A549 (cell line): ENCODE data around the gene NTNG2. TPM values are rescaled to one million over a fixed set of nuclear protein-coding genes. Genes with fewer than 3 reads are reported as not detected.

Experiments
- ATAC-seq, 2 experiments: fragments of 200-7000 bp in 1 of 2; fragments of >200 bp in 1 of 2; cut with Nextera tagmentation in 1 of 2; cut with Tn5 transposase in 1 of 2; 3 replicates each; pipeline versions ENCODE4 v1.8.0 to v1.9.1; 2018 to 2020; ENCODE audit warnings: mild to moderate bottlenecking in 1 of 2, moderate library complexity in 1 of 2
- CTCF ChIA-PET: fragments of 300-600 bp; sonication (Branson Sonifier 250); formaldehyde crosslinking; extraction: SDS; loops from one replicate; lab custom pipeline; 2021; ENCODE audit warnings: antibody characterized with exemption, inconsistent platforms; lab: Yijun Ruan, JAX
- POLR2A ChIA-PET: fragments of 350-600 bp; formaldehyde crosslinking; extraction: SDS; loops from one replicate; lab custom pipeline; 2021; ENCODE audit warnings: antibody characterized with exemption, inconsistent platforms; lab: Yijun Ruan, JAX
- DNase-seq, 2 experiments: peaks; one replicate each; pipeline versions ENCODE4 v3.0.0 to v3.0.0-alpha.2; 2011 to 2016; ENCODE audit warnings: low read depth in 1 of 2, low spot score in 1 of 2
- FAIRE-seq: peaks from 2 replicates; lab custom pipeline; 2011; peaks lifted over from hg19 to GRCh38; lab: Jason Lieb, UNC
- H3K27ac ChIP-seq, 2 experiments: fragments of >200 bp; sonication (Bioruptor Twin); formaldehyde crosslinking; 3 replicates each; pipeline ENCODE4 v1.5.1; 2016 to 2017
- H3K4me1 ChIP-seq: fragments of >200 bp; sonication (Bioruptor Twin); formaldehyde crosslinking; 3 replicates; pipeline ENCODE4 v1.6.1; 2016
- H3K4me2 ChIP-seq: fragments of >200 bp; sonication (Bioruptor Twin); formaldehyde crosslinking; 3 replicates; pipeline ENCODE4 v1.6.1; 2016
- H3K4me3 ChIP-seq: fragments of >200 bp; sonication (Bioruptor Twin); formaldehyde crosslinking; 3 replicates; pipeline ENCODE4 v1.5.1; 2016
- H3K9me3 ChIP-seq: fragments of >200 bp; sonication (Bioruptor Twin); formaldehyde crosslinking; 3 replicates; pipeline ENCODE4 v1.6.1; 2016
- CEBPB ChIP-seq, 2 experiments: fragments of >200 bp in 1 of 2; sonication (Bioruptor Twin) in 1 of 2; formaldehyde crosslinking in 1 of 2; IDR thresholded peaks; 2 replicates each; pipeline ENCODE4 v1.6.1; 2012 to 2016
- FOSL2 ChIP-seq, 2 experiments: fragments of 450-650 bp in 1 of 2; fragments of >200 bp in 1 of 2; sonication (Bioruptor Twin) in 1 of 2; formaldehyde crosslinking; IDR thresholded peaks; 2 replicates each; pipeline versions ENCODE4 v1.5.0 to v1.6.1; 2016 to 2020; ENCODE audit warnings: mild to moderate bottlenecking in 1 of 2, moderate library complexity in 1 of 2
- FOXS1 ChIP-seq: fragments of 250-450 bp; sonication (Bioruptor Pico); IDR thresholded peaks from 2 replicates; pipeline ENCODE4 v1.5.0; 2020; ENCODE audit warnings: mild to moderate bottlenecking, moderate library complexity
- HDAC2 ChIP-seq: fragments of 200-600 bp; sonication (generic); IDR thresholded peaks from 2 replicates; pipeline ENCODE4 v1.6.1; 2016
- HOXB13 ChIP-seq: fragments of 250-450 bp; sonication (Bioruptor Pico); IDR thresholded peaks from 2 replicates; pipeline ENCODE4 v1.5.0; 2020; ENCODE audit warnings: low read depth, mild to moderate bottlenecking, moderate library complexity
- MAFK ChIP-seq: fragments of 450-650 bp; IDR thresholded peaks from 2 replicates; pipeline ENCODE4 v1.6.1; 2014; ENCODE audit not compliant: partially characterized antibody
- NPAS2 ChIP-seq: fragments of 250-450 bp; sonication (Bioruptor Pico); IDR thresholded peaks from 2 replicates; pipeline ENCODE4 v1.8.0; 2022; ENCODE audit warnings: mild to moderate bottlenecking, moderate library complexity, borderline replicate concordance
- PHF8 ChIP-seq: fragments of 200-600 bp; sonication (generic); IDR thresholded peaks from 2 replicates; pipeline ENCODE4 v1.6.1; 2016; ENCODE audit warnings: low read depth, mild to moderate bottlenecking, antibody characterized with exemption, moderate library complexity, borderline replicate concordance
- RAD21 ChIP-seq, 2 experiments: fragments of >200 bp in 1 of 2; sonication (Bioruptor Twin) in 1 of 2; formaldehyde crosslinking in 1 of 2; IDR thresholded peaks in 1 of 2; conservative IDR thresholded peaks in 1 of 2; 2 replicates in 1 of 2; 3 replicates in 1 of 2; pipeline ENCODE4 v1.6.1; 2012 to 2018; ENCODE audit warnings: inconsistent platforms in 1 of 2
- RCOR1 ChIP-seq: fragments of 150-350 bp; IDR thresholded peaks from 2 replicates; pipeline ENCODE4 v1.6.1; 2014; ENCODE audit warnings: antibody characterized with exemption, low read length, low read depth
- REST ChIP-seq: fragments of 200-600 bp; sonication (generic); IDR thresholded peaks from 2 replicates; pipeline ENCODE4 v1.6.1; 2016; ENCODE audit warnings: antibody characterized with exemption, mild to moderate bottlenecking, moderate library complexity
- ZFP36 ChIP-seq: fragments of 450-650 bp; IDR thresholded peaks from 2 replicates; pipeline ENCODE4 v1.6.1; 2014; ENCODE audit warnings: borderline replicate concordance; ENCODE audit not compliant: partially characterized antibody
- ZSCAN20 ChIP-seq: fragments of 250-450 bp; sonication (Bioruptor Pico); IDR thresholded peaks from 2 replicates; pipeline ENCODE4 v1.8.0; 2022; ENCODE audit warnings: mild to moderate bottlenecking, moderate library complexity
- WGBS: methylation state at CpG from one replicate; pipeline ENCODE4 v1.1.6; 2017; ENCODE audit errors: missing lambda C conversion rate; 5-methylcytosine and 5-hydroxymethylcytosine counted together
- polyA plus RNA-seq, 4 experiments: library from polyadenylated mRNA; depleted of rRNA in 3 of 4; stranded (reverse); fragments of >200 nt; fragmentation: RNase III in 1 of 4; extraction: RNeasy Plus Mini Kit Qiagen cat#74134 plus additional on column Dnase treatment in 1 of 4; gene quantifications; 2 replicates in 3 of 4; 3 replicates in 1 of 4; pipeline ENCODE4 v1.2.3, GENCODE V29; 2011 to 2017
- TF ChIP-seq, protein P1 (sequence below): fragments of 450-650 bp; IDR thresholded peaks from 2 replicates; pipeline ENCODE4 v1.6.1; 2014; ENCODE audit warnings: antibody characterized with exemption
- TF ChIP-seq, protein P2 (sequence below): fragments of 250-450 bp; sonication (Bioruptor Pico); IDR thresholded peaks from 2 replicates; pipeline ENCODE4 v1.5.0; 2021; ENCODE audit warnings: mild to moderate bottlenecking, moderate library complexity, borderline replicate concordance

The NTNG2 gene
- polyA plus RNA-seq, 2 of the 4 experiments (the other 2 are of a cell fraction): 0.52 to 1.0 TPM

DNA sequence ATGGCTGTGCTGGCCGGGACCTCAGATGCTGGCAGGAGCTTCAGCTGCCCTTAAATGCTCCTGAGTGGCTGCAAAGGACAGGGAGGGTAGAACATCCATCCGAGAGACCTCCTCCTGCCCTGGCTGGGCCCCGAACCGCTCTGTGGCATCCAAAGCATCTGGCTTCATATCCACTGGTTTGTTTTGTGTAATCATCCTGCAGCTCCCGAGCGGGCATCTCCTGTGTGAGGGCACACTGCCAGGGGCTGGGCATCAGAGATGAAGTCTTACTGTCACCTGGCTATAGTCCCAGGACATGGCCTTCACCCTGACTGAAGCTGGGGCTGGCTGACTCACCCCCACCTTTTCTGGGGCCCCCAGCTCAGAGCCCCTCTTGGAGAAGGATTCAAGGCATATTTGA lies 18.5 kb upstream of the NTNG2 start:
- H3K4me2 ChIP-seq: no peak overlapping the region
- POLR2A ChIA-PET: no interaction called here
- 0 out of 3 replicates have a peak, but pooled peaks cover 3% of the 10 kb centered on the region for H3K4me1 ChIP-seq
- peak in 1 of 2 experiments; percentile 31; a peak in 3 of 6 replicates for ATAC-seq
- H3K27ac ChIP-seq: no peak overlapping the region
- CTCF ChIA-PET: interaction anchor here (0.7 to 2.1 kb wide), 5 partner anchors 16 to 257 kb away, joined by 3 to 8 read pairs (median 4); no protein-coding TSS in a partner anchor
- H3K4me3 ChIP-seq: no peak overlapping the region
- H3K9me3 ChIP-seq: no peaks in the 10 kb centered on the region
- no peak for DNase-seq
- FAIRE-seq: no peak
- TF ChIP-seq HDAC2 (no peak), RAD21 (conservative IDR thresholded peaks at IDR 0.05 in 1 of 2, IDR thresholded peaks at IDR 0.05 in 1 of 2) (no peak), REST (no peak), NPAS2 (CRISPR knock-in tag) (no peak), RCOR1 (no peak), CEBPB (IDR thresholded peaks at IDR 0.05) (no peak)
- TF ChIP-seq, all 56 proteins: peak for 0
- WGBS: 11% methylated on average over 3 of the region's 6 CpGs

- TF ChIP-seq FOSL2 (IDR thresholded peaks at IDR 0.05) (no peak), FOSL2 (CRISPR knock-in tag; IDR thresholded peaks at IDR 0.05) (peak; percentile 47; the same call in 1 of the 2 replicates), MAFK (peak; percentile 35)
- TF ChIP-seq, protein P1, sequence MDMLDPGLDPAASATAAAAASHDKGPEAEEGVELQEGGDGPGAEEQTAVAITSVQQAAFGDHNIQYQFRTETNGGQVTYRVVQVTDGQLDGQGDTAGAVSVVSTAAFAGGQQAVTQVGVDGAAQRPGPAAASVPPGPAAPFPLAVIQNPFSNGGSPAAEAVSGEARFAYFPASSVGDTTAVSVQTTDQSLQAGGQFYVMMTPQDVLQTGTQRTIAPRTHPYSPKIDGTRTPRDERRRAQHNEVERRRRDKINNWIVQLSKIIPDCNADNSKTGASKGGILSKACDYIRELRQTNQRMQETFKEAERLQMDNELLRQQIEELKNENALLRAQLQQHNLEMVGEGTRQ: peak; percentile 45; the same call in 1 of the 2 replicates
- TF ChIP-seq, protein P2, sequence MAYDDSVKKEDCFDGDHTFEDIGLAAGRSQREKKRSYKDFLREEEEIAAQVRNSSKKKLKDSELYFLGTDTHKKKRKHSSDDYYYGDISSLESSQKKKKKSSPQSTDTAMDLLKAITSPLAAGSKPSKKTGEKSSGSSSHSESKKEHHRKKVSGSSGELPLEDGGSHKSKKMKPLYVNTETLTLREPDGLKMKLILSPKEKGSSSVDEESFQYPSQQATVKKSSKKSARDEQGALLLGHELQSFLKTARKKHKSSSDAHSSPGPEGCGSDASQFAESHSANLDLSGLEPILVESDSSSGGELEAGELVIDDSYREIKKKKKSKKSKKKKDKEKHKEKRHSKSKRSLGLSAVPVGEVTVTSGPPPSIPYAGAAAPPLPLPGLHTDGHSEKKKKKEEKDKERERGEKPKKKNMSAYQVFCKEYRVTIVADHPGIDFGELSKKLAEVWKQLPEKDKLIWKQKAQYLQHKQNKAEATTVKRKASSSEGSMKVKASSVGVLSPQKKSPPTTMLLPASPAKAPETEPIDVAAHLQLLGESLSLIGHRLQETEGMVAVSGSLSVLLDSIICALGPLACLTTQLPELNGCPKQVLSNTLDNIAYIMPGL (CRISPR knock-in tag): no peak
- DNase-seq (peak in 1 of 2 experiments; percentile 38), FAIRE-seq (no peak), ATAC-seq (0 out of 6 replicates have a peak, but pooled peaks have one; percentile 24 to 31)
- WGBS: 29% methylated on average over 10 of the region's 10 CpGs
- H3K27ac ChIP-seq: no peak overlapping the region
- no peak overlapping the region for H3K4me2 ChIP-seq
- H3K4me1 ChIP-seq: 0 out of 3 replicates have a peak, but pooled peaks cover 3% of the 10 kb centered on the region
- no peaks in the 10 kb centered on the region for H3K9me3 ChIP-seq
- H3K4me3 ChIP-seq: no peak overlapping the region
- POLR2A ChIA-PET: no interaction called here
- CTCF ChIA-PET: no interaction called here
These were observed 17.0 kb upstream of the NTNG2 start for GRCh38 chr9:132144708-132145365.

- 0 out of 3 replicates have a peak, but pooled peaks cover 3% of the 10 kb centered on the region for H3K4me1 ChIP-seq
- no peak for FAIRE-seq
- TF ChIP-seq HDAC2 (no peak), FOXS1 (CRISPR knock-in tag) (no peak), PHF8 (no peak), HOXB13 (CRISPR knock-in tag) (no peak), NPAS2 (CRISPR knock-in tag) (no peak), ZSCAN20 (CRISPR knock-in tag) (no peak), ZFP36 (no peak)
- TF ChIP-seq, all 56 proteins: peak for 0
- ChIA-PET POLR2A (no interaction called here), CTCF (interaction anchor here (1.2 to 2.3 kb wide), 4 partner anchors 12 to 383 kb away, joined by 4 to 8 read pairs (median 6); no protein-coding TSS in a partner anchor)
- DNase-seq: no peak
- H3K4me3 ChIP-seq: no peak overlapping the region
- H3K9me3 ChIP-seq: no peaks in the 10 kb centered on the region
- 77% methylated on average over 12 of the region's 12 CpGs for WGBS
- H3K27ac ChIP-seq: no peak overlapping the region
- ATAC-seq: no peak
- H3K4me2 ChIP-seq: no peak overlapping the region
These were observed 15.8 kb upstream of the NTNG2 start for GRCh38 chr9:132146039-132146438.
